ENCODE results near the gene PCNX3.

Gene PCNX3

GRCh38 chr11:65616575-65617001, 1.0 kb downstream of the PCNX3 start:
- DNase-seq (ENCODE audit: low read depth): no peak
- TF ChIP-seq, protein P1, sequence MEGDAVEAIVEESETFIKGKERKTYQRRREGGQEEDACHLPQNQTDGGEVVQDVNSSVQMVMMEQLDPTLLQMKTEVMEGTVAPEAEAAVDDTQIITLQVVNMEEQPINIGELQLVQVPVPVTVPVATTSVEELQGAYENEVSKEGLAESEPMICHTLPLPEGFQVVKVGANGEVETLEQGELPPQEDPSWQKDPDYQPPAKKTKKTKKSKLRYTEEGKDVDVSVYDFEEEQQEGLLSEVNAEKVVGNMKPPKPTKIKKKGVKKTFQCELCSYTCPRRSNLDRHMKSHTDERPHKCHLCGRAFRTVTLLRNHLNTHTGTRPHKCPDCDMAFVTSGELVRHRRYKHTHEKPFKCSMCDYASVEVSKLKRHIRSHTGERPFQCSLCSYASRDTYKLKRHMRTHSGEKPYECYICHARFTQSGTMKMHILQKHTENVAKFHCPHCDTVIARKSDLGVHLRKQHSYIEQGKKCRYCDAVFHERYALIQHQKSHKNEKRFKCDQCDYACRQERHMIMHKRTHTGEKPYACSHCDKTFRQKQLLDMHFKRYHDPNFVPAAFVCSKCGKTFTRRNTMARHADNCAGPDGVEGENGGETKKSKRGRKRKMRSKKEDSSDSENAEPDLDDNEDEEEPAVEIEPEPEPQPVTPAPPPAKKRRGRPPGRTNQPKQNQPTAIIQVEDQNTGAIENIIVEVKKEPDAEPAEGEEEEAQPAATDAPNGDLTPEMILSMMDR (IDR thresholded peaks at IDR 0.05; ENCODE audit: low read length, missing control alignments): no peak

GRCh38 chr11:65617136-65617850, 1.7 kb downstream of the PCNX3 start:
- TF ChIP-seq, protein P1 (IDR thresholded peaks at IDR 0.05; ENCODE audit: low read length, missing control alignments): no peak
- H3K4me3 ChIP-seq (replicated peaks; ENCODE audit: low read depth, low read length): peak overlapping the region; percentile 88

More at GRCh38 chr11:65616575-65617001, 1.0 kb downstream of the PCNX3 start:
- H3K4me3 ChIP-seq (replicated peaks; ENCODE audit: low read depth, low read length): peak overlapping the region; percentile 88

GRCh38 chr11:65617990-65618751, 2.6 kb downstream of the PCNX3 start:
- H3K4me3 ChIP-seq (replicated peaks; ENCODE audit: low read depth, low read length): no peak overlapping the region
- DNase-seq (ENCODE audit: low read depth): no peak
- TF ChIP-seq, protein P1 (IDR thresholded peaks at IDR 0.05; ENCODE audit: low read length, missing control alignments): no peak

More at GRCh38 chr11:65617136-65617850, 1.7 kb downstream of the PCNX3 start:
- DNase-seq (ENCODE audit: low read depth): no peak

DNA sequence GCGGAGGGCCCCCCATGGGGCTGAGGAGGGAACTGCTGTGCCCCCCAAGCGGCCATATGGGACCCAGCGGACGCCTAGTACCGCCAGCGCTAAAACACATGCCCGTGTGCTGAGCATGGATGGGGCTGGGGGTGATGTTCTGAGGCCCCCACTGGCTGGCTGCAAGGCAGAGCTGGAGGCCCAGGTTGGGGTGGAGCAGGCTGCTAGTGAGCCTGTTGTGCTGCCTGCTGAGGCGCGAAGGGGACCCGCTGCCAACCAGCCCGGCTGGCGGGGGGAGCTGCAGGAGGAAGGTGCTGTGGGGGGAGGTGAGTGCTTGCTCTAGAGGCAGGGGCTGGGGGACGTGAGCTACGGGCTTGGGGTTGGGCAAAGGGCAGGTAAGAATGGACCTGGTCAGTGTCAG, 3.2 kb downstream of the PCNX3 start:
- no peak overlapping the region for H3K4me3 ChIP-seq (replicated peaks; ENCODE audit: low read depth, low read length)
- TF ChIP-seq, protein P1 (IDR thresholded peaks at IDR 0.05; ENCODE audit: low read length, missing control alignments): no peak
- DNase-seq (ENCODE audit: low read depth): no peak

GRCh38 chr11:65619281-65619928, 3.8 kb downstream of the PCNX3 start:
- TF ChIP-seq, protein P1 (IDR thresholded peaks at IDR 0.05; ENCODE audit: low read length, missing control alignments): no peak
- no peak overlapping the region for H3K4me3 ChIP-seq (replicated peaks; ENCODE audit: low read depth, low read length)

GRCh38 chr11:65620666-65621065, 5.1 kb downstream of the PCNX3 start:
- TF ChIP-seq, protein P1 (IDR thresholded peaks at IDR 0.05; ENCODE audit: low read length, missing control alignments): no peak
- H3K4me3 ChIP-seq (replicated peaks; ENCODE audit: low read depth, low read length): no peak overlapping the region

More at GRCh38 chr11:65619281-65619928, 3.8 kb downstream of the PCNX3 start:
- DNase-seq (ENCODE audit: low read depth): no peak

More at GRCh38 chr11:65620666-65621065, 5.1 kb downstream of the PCNX3 start:
- DNase-seq (ENCODE audit: low read depth): no peak
